EL (cell line): ENCODE data around the gene ADGRV1.

Experiments
- DNase-seq: peaks from one replicate; pipeline ENCODE4 v3.0.0-alpha.2; 2016

Gene ADGRV1

DNA sequence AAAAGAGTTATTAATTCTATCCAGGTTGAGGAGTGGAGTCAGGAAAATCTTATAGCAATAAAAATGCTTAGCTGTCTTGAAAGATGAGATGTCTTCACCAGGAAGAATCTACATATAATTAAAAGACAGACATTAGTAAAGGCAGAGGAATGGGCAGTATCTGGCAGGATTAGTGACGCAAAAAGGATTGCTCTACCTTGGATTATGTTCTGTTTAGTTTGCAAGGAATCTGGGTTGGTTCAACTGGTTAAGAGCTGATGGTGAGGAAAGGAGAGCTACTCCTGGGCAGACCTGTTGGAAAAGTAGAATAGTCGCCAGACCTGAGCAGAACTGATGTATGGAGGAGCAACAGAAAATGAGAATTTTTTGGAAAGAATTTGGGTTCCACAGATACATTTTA is 318.5 kb downstream of the ADGRV1 start:
- DNase-seq, result no peak

DNA sequence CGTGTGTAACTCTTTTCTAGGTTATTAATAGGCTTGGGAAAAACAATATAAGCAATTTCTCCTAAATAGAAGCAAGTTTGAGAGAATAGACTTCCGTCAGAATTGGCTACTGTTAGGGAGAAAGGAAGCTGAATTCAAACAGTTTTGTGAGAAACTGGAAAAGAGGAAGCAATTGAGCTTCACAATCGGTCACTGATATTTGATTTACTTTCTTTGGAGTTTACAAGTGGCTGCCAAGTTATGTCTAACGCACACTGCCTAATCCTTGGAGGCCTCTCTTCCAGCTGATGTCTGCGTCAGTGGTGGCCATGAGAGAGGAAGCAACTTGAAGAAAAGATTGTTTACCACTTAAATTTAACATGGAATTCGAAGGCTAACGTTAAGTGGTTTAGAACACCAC is 319.5 kb downstream of the ADGRV1 start:
- DNase-seq, result no peak

DNA sequence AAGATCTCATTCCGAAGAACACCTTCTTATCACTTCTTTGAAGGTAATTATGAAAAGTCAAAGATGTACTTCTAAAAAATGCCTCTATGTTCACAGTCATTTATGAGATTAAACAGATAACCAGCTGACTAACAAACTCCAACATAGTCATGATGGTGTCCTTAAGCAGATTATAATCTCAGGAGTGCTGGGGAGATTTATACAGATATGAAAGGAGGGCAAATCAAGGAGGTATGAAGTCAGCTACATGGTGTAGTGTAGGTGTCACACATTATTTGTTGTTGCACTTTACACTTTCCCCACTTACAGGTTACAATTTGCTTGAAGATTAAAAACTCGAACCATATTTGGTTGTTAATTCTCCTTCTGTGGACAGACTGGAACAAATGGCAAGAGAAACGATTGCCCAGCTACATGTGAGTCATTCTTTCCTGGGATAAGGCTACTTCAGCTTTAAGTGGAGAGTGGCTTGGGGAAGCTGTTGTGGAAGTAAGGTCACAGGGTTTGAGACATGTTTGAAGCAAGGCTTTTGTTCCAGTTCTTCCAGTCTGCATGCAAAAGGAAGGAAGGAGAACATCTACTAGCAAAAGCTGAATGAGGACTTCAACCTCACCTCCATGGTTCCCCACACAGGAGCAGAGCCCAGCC is 320.1 kb downstream of the ADGRV1 start:
- DNase-seq, result no peak

DNA sequence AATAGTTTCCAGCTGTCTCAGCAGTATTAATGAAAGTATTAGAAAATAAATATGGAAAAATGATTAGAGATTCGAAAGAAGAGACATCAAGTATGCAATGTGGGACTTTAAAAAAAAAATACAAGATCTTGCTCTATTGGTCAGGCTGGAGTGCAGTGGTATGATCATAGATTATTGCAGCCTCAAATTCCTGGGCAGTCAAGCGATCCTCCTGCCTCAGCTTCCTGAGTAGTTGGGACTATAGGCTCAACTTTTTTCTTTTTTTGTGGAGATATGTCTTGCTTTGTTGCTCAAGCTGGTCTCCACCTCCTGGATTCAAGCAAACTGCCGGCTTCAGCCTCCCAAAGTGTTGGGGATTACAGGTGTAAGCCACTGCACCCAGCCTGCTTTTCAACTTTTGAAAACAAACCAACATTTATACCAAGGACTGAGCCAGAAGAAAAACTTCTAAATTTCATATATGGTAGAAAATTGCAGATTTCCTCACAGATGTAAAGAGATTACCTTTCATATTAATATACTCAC is 323.1 kb downstream of the ADGRV1 start:
- no peak for DNase-seq

DNA sequence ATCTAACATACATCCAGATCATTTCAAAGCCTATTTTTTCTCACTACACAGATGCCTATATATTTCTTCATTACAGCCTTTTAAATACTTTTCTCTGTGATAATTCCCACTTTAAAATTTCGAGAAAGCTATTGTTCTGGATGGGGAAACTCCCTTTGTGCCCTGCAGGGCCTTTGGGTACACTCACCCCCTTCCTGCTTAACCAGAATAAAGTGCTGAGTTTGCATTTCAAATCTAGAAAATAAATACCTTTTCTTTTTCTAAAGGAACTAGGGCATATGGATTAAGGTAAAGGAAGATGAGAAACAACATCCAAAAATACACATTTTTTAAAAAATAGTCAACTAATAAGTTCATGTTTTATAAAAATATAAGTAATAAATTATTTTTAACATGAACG is 323.9 kb downstream of the ADGRV1 start:
- DNase-seq, result no peak

DNA sequence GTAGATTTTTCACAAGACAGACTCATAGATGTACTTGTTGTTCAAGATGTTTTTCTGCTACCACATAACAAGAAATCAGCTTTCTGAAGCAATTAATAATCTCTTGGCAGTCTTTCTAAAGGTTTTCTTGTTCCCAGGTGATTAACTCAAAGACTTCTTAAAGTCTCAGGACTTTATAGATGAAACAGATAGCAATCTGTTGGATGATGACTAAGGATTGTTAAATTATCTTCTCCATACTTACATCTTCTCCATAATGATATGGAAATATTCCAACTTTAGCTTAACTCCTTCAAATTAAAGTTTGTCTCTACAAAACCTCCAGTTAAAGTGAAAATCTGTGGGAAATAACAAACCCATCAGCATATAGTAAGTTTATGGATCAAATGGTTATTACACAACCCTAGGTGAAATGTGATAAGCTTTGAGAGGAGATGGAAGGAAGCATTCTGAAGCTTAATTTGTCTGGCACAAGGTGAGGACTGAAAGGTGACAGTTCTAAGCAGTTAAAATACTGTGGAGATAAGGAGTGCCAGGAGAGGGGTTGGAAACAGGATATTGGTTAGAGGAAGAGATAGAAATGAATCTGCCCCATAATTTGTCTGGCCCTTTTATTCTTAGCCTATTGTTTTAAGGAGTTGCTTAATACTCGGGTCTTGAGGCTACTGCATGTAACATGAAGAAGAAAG is 326.7 kb downstream of the ADGRV1 start:
- DNase-seq, result no peak

DNA sequence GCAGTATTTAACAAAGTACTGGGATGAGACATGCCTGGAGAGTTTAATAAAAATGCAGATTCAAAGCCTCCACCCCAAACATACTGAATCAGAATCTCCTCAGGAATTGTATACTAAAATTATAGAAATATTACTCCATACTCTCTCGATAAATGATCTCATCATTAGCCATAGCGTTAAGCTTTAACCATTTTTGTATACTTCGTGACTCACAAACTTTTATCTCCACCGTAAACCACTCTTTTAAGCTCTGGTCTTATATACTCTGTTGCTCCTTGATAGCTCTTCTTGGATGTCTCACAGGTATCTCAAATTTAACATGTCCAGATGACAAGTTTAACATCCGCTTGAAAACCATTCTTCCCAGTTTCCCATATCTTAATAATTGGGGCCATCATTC is 327.8 kb downstream of the ADGRV1 start:
- DNase-seq, result no peak

DNA sequence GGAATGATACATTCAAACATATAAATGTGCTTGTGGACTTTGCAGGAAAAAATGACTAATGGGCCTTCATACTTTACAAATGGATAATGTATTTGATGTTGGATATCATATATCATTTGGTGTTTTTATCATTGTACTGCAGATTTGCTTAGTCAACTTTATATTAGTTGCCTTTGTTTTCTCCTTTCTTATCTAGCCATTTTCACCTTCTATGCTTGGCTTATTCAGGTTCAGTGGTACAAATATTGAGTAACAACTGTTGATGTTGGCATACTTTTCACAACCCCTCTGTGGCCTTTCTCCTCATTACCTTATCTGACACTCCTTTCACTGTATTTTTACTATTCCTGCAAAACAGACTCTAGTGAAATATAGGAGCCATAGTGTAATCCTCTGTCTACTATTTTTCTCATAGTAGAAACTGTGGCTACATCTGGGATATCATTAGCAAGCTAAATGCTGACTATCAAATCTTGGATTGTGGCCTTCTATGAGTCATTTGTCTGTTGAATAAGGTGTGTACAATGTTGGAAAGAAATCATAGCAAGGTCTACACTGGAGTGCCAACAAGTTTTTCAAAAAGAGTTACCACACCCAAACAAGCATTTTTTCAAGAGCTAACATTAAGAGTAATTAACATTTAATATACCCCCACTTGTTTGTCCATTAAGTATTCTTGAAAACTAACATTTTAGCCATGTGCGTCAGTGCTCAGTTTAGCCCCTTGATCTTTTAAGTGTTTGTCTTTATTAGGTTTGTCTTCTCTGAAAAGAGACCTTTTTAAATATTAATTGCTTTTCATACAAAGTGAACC is 330.1 kb downstream of the ADGRV1 start:
- no peak for DNase-seq

DNA sequence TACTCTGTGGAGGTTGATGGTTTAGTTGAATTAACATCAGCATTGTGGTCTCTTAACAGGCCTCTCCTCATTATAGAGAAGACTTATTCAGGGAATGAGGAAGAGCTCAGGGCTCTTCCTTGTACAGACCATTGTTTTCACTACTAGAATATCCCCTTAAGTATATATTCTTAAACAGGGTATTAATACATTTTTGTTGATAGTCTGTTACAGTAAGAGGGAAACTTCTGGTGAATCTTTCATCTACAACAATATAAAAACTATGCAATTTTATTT is 330.7 kb downstream of the ADGRV1 start:
- no peak for DNase-seq

DNA sequence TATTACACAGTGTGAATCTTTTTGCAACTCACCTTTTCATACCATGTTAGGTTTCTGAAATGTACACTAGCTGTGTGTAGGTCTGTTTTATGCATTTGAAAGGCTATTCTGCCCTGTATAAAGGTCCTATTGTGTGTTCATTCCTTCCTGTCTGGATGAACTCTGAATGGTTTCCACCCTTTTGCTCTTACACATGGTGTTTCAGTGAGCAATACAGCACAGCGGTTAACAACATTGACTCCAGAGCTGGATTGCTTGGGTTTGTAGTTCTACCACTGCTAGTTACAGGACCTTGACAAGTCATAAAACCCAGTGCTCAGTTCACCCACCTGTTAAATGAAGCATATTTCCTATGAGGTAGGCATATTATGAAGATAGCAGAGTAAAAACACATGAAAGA is 331.6 kb downstream of the ADGRV1 start:
- no peak for DNase-seq

DNA sequence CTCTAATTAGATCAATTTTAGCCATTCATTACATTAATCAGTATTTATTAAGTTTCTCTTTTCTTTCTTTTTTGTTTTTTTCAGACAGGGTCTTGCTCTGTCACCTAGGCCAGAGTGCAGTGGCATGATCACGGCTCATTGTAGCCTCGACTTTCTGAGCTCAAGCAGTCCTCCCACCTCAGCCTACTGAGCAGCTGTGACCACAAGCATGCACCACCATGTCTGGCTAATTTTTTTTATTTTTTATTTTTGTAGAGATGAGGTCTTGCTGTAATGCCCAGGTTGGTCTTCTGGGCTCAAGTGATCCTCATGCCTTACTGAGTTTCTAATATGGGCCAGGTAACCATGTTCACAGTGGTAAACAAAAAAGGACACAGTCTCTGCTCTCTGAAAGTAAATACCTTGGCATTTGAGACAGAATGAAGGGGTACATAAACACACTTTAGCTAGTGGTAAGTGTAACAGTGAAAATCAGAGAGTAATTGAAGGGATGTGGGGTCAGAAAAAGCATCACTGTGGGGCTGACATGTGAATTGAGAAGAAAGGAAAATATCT is 336.3 kb downstream of the ADGRV1 start:
- no peak for DNase-seq

DNA sequence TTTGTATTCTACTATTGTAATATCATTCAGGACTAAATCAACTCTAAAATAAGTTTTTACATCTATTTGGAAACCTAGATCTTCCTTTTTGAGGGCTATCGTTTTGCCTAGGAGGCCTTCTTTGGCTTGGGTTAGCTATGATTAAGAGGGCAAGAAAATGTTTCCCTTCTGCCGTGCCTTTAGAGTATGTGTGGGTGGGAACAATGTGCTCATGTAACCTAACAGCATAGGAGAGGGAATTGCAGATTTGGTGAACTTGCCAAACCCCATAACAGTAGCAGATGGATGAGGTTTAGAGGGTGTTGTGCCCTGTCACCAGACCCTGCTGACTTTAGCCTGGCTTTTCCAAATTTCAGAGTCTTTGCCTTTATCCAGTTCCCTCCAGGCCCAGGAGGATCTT is 339.0 kb downstream of the ADGRV1 start:
- no peak for DNase-seq

DNA sequence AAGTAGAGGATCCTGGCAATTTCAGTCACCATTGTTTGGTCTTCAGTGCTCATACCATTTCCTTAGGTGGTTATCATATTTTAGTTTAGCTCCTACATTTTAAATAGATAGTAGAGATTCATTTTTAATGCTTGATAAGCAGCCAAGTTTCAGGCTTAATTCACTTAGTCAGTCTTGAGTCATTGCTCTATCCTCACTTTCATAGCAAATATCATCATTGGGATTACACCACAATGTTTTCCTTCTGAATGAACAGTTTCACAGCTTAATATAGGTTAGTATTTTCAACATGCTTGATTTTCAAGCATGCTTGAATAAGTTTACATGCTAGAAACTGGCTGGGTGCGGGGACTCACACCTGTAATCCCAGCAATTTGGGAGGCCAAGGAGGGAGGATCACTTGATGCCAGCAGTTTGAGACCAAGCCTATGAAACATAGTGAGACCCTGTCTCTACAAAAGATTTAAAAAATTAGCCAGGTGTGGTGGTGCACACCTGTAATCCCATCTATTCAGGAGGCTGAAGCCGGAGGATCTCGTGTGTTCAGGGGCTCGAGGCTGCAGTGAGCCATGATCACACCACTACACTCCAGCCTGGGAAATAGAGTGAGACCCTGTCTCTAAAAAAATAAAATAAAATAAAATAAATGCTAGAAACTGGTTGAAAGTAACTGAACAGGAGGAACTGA is 339.9 kb downstream of the ADGRV1 start:
- DNase-seq, result no peak

DNA sequence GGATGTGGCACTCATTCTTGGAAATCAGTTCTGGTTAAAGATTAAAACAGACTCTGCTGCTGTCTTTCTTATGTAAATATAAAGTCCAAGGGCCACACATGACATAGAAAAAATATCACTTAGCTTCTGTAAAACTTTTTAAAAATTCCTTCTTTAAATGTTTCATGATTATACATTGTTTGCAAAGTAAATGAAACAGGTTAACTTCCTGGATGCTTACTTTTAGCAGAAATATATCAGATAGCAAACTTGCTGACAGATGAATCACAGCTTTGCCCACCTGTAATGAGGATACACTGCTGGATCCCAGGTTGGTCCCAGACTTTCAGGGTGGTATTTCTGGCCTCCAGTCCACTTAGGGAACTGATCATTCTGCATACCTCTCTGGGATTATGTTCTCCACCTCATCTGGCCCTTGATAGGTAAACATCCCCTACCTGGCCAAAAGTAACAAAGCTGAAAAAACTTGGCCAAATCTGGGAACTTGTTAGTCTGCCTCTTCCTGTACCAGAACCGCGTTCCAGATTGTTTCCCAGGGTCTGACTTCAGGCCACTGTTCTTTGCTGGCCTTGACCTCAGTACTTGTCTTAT is 340.5 kb downstream of the ADGRV1 start:
- DNase-seq, result no peak

DNA sequence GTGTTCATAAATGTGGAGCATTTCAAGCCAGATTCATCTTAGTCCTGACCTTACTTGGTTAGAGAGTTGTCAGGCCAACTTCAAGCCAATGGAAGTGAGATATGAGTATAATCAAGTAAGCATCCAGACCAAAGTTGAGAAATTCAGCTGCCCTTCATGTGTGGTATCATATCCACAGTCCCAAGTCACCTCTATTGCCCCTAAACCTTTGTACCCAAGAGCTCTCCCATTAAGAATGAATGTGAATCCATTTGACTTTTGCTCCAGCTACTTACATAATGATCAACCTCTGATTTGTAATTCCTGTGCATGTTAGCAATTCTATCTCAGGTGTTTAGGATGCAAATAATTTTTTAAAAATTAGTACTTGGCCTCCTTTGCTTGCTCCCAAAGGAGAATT is 342.7 kb downstream of the ADGRV1 start:
- no peak for DNase-seq

DNA sequence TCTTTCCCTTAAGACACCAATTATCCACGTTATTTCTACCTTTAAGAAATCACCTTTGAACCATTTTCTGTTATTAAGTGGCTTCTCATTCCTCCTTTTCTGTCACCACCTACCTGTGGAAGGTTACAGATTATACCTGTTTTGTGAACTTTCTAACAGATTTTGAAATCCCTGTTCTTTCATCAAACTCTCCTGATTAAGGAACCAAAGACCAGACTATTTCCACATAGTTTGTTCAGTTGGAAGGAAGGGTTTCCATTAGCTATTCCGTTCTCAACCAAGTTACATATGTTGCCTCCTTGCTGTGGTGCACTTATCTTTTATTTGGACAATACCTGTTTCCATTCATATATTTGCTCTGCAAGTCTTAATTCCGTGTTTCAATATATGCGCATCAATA is 343.6 kb downstream of the ADGRV1 start:
- DNase-seq, result no peak

DNA sequence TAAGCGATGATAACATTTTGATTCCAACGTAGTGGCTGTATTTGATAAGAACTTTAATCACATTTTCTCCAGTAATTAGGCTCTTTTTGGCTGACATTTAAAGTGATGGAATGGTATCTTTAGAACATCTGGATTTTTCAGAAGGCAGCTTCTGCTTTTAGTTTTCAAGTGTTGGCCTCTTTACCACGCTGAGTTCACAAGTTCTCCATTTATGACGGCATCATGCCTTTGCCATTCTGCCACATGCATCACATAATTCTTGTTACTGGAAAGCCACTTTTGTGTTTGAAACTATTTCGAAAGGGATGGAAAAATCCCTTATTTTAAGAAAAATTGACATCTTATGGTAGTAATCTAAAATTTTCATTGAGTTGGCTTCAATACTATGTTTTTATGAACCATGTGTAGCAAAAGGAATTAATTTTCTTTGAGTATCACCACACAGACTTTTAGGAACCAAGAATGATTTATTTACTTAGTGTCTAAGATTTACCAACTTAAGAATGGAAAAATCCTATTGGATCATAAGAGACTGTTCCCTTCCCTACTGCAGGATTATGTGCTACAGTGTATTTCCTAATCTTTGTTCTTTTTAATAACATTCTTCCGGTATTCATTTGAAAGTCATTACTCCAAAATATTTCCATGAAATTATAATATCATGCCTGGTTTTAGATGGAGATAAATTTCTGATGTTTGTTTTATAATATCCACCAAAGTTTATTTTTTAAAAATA is 344.2 kb downstream of the ADGRV1 start:
- DNase-seq, result no peak

DNA sequence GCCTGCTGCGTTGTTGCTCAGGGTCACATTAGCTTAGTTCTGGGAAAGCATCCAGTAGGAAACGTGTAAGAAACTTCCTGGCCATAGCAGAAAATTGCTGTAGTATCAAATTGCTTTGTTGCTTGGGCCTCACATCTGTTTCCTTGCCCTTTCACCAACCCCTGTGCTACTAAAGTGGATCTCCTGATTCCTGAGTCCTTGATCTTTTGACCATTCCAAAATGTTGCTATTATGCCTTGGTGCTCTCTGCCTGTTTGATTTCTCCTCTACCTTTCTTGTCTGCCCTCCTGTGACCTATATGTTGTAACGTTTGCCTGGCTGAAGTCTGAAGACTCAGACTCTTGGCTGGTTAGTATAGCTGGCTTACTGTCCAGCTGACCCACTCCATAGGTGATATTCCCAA is 350.5 kb downstream of the ADGRV1 start:
- no peak for DNase-seq

DNA sequence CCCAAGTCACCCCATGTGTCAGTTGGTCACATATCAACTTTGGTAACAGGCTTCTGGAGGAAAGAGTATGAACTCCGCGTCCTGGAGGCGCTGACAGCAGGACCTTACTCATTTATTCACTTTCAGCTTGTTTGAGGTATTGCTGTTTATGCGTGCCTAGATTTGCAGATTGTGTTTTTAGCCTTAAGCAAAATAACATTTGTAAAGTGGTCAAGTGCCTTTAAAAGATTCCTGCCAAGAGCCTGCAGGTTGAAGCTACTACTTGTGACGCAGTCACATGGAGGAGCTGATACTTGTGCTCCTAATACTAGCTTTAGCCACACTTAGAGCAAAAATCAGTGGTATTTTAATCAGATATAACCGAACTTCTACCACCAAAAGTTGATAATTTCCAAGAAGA is 351.3 kb downstream of the ADGRV1 start:
- DNase-seq, result no peak

DNA sequence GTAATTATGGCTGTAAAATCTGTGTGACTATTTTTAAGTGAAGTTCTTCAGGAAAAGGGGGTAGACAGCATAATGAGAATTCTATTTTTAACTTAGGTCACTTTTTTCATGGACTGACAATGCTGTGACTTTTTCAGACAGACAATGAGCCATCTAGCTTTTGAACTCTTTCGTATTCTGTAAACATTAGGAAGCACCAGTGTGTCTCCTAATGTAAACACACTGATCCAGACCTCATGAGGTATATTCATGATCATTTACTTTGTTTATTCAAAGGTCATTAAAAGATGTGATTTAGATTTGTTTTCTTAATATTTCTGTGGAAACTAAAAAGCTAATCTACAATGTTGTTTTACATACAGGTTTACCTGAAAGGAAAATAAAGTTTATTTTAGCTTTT is 352.6 kb downstream of the ADGRV1 start:
- no peak for DNase-seq

DNA sequence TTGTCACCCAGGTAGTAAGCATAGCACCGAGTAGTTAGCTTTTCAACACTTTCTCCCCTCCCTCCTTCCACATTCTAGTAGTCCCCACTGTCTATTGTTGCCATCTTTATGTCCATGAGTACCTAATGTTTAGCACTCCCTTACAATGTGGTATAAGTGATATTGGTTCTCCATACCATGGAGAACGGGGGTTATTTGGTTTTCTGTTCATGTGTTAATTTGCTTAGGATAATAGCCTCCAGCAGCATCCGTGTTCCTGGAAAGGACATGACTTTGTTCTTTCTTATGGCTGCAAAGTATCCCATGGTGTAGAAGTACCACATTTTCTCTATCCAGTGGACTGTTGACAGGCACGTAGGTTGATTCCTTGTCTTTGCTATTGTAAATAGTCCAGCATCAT is 353.9 kb downstream of the ADGRV1 start:
- no peak for DNase-seq

DNA sequence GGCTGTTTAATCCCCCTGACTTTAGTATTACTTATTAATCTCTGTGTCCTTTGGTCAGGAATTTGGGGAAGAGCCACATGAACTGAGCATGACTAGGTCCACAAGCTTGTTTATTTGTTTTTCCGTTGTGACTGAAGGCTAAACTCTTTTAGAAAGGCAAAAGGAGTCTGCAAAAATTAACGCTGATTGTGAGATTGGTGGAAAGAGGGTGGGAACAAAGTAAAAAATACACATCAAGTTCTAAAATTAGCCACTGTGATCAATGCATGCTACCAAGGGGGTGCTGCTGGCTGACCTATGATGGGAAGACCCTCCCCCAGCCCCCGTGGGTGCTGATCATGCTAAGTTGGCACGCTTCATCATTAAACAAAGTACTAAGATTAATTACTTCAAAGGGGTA is 356.8 kb downstream of the ADGRV1 start:
- no peak for DNase-seq
